HG03342 (cell line): ENCODE data around the gene EN2.

Experiments
- ATAC-seq: cut with Tn5 transposase; IDR thresholded peaks from one replicate; pipeline ENCODE4 v1.9.1; 2021; ENCODE audit warnings: mild to moderate bottlenecking, moderate library complexity; ENCODE audit not compliant: unreplicated experiment

The EN2 gene

DNA sequence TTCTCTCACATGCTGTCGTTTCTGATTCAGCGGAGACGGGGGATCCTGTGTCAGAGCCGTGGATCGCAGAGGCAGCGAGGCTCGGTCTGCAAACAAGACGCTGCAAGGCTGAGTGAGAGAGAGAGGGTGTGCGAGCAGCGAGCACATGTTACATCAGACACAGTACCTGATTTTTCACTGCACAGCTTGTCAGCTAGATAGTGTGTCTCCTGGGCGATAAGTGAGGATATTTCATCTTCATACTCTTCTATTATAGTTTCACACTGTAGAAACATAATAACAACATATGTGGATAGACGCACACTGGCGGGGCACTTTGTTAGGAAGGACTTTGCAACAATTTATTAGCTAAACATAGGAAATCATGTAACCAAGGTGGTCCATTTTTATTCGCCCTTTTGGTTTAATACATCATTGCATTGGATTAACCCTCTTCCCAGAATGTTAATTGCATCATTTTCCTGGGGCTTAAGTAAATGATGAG, 49.0 kb downstream of the EN2 start:
- no peak for ATAC-seq

DNA sequence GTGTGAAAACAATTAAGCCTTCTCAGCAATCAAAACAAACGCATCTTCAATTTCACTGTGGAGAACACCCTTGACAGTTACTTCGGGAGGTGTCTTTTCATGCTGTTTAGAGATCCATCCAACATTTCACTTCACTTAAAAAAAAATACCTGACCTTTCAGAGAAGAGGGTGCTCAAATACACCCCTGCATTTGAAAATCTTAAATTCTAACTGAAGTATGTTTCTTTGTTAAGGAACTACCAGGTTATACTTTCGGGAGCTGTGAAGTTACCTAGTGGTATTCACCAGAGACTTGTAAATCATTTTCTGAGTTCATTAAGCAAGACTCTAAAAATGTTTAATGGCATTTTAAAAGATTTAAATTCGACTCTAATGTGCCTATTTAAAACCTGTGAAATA, 49.6 kb downstream of the EN2 start:
- ATAC-seq = no peak

DNA sequence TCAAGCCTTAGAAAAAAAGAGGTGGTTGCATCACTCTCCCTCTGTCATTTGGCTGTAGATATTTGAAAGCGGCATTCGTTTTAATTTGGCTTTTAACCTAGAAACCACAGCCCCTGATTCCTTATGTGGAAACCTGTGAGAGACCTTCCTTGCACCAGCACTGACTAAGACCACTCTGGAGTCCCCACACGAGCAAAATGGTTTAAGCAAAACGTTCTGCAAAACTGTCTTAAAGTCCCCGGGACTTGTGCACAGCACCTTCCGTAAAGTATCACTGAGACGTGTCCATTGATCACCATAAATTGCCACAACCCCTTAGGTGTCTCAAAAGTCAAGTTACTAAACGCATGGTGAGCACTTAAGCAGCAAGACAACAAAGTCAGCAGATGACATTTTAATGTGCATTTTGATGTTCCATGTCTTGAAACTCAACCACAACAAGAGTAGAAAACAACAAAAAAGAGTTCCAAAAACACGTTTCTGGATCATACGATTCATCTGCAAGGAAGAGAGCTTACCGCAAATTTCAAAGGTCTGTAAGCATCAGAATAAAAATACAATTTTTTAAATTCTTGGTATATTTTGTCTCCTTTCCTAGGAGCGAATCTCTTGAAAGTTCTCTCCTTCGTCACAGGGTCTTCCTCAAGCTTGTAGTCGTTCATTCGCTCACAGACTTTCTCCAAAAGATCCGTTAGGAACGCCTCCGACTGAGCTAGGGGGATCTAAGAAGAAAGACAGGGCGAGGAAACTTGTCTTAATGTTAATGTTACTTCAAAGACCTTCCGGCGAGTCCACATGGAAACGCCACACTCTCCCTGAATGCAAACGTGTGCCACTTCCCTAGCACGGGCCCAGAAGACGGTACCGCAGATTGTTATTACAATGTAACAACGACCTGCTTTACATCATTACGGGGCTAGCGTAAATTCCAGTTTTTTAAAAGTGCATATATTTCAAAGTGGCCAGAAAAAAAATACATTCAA, 50.7 kb downstream of the EN2 start:
- ATAC-seq = no peak

DNA sequence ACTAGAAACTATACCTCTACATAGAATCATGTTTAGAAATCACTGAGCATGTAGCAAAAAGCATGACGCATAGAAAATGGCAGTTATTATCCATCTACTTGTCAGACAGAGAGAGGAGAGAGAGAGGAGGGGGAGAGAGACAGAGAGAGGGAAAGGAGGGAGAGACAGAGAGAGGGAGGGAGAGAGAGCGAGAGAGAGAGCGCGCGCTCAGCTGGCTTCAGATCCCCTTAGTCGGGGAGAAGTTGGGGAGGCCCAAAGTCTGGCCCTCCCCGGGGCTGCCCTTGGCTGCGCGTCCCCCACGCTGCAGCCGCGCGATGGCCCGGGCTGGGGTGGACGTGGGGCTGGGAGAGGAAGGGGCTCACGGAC, 51.4 kb downstream of the EN2 start:
- no peak for ATAC-seq

DNA sequence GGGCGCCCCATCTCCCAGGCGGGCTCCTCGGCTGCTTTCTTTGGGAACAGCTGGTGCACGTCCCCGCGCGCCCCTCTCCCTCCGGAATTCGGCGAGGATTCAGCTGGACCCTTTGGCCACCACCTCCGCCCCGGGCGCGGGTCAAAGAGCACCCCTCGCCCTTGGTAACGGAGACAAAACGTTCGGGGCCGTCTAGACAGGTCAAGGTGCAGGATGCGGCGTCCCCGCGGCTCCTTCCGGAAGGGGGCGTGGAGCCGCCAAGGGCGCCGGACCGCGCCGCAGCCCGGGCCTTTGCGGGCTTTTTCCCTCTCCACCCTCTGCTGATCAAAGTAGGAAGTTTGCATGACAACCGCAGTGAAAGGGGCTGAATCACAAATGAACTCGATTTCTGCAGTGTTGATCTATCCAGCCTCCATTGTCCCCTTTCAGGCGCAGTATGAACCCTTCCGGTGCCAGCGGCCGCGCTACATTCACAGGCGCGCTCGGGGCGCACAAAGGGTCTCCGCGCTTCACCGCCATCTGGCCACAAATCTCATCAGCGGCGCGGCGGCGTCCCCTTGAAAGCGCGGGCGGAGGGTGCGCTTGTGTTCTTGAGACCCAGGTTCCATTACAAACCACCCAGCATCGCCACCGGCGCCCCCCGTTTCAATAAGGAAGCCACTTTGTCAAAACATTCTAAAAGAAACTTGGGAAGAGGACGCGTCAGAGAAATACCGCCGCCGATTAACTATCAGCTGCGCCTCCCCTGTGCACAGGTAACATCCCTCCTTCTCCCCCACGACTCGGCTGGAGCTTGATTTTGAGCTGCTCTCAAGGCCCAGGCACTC, 52.0 kb downstream of the EN2 start:
- no peak for ATAC-seq

DNA sequence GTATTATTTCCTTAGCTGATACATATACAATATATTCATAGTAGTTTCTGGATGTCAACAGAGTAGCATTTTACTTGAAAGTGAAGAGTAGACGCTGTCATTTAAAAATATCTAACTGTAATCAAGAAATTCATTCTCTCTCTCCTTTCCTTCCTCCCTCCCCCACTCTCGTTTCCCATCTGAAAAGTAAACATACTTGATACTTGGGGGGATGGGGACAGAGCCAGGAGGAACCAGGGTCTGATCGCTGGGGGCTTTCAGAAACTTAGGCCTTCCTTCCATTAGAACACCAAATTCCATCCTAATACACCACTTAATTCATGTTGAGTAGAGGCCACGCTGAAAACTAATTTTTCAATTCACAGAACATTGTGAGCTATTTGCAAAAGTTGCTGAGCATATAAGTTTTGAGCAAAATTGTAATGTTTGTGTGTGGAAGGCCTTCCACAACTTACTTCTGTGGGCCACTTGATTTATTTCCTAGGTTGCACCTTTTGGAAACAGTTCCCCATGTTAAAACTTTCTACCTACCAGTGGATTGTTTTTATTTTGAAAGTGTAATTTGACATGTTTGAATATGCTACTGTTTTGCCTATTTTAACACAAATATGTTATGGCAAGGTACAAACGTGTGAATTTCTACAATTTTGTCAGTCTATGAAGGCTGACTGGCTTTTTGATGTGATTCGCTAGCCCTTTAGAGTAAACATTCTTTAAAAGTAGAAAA, 53.2 kb downstream of the EN2 start:
- ATAC-seq = no peak

DNA sequence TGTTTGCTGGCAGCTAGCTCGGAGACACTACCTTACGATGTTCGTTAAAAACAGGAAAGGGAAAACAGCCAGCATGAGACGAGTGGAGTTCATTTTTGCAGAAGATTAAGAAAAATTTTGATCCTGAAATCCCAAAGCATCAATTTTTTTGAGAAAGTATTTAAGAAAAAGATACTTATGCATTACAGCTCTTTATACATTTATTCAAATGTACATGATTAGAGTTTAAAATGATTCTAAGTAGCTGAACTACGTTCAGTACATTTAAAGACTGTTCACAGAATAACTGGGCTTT, 53.7 kb downstream of the EN2 start:
- ATAC-seq = no peak

DNA sequence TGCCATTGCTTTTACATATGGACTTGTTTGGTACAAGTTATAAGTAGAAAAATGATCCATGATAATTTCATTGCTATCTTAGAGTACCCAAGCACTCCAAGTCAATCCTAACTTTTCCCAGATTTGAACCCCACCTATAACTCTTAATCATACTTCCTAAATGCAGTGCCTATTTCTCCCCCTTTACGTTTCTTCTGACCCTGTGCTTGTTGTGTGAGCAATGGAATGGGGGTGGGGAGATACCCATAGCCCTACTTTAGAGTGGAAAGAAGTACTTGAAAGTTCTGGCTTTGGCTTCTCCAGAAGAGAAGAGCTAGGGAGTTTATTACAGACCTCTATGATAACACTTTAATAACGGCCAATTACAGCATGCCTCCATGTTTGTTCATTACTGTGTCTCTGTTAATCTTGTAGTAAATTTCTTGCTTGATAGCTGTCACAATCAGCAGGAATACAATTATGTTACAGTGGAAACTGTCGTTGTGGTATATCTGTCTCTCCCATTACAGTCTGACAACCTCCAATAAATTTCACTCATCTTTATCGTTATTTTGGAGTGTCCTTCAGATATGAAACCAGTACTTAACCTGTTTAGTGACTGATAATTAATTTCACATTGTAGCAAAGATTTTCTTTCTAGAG, 54.4 kb downstream of the EN2 start:
- no peak for ATAC-seq

DNA sequence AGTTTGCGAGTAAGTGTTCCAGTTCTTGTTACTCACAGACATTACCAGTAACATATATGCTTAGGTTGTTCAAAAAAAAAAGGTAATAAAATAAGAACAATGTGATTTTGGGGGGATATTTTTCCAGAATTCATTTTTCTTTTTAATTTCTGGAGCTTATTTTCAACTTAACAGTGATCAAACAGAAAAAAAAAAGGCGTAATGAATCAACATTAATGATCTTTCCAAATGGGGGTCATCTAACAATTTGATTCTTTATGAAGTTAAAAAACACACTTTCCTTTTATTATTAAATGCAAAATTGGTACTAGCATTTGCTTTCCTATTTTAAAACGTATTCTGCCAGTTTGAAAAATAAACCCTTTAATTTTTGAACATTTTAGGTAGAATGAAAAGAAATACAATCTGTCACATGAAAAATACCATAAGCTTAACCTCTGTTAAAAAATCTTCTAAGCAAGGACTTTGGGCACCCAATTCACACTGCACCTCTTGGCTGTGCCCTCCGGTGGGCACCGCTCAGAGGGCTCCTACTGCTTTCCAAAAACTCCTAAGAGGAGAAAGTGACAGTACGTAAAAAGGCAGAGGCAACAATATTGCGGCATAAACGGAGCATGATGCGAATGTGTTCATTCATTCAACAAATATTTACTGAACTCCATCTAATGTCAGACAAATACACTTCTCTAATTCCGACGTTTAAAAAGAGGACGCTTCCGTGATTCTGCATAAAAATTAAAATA, 55.8 kb downstream of the EN2 start:
- no peak for ATAC-seq

DNA sequence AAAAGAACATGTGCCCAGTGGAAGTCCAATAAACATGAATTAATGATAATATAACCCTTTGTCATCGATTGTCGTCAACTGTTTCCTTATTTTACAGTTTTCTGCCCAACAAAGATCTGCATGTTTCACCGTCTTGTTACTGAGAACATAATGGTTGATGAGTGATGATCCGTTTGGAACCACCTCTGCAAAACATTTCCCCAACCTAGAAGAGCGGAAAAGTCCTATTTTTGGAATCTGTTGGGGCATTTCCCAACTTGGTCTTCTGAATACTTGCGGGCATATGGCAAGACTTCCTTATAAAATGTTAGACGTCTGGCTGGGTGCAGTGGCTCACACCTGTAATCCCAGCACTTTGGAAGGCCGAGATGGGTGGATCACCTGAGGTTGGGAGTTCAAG, 56.4 kb downstream of the EN2 start:
- ATAC-seq = no peak
